ENCODE results near the gene NDUFS4.

- no peak for TF ChIP-seq CTCF (IDR thresholded peaks at IDR 0.05)
- no peak for TF ChIP-seq POLR2A (IDR thresholded peaks at IDR 0.05)
Observed at GRCh38 chr5:53557386-53557785, 3.1 kb upstream of the NDUFS4 start.
